Activated CD8-positive, alpha-beta memory T cell treated with anti-CD3 and anti-CD28 coated beads, Interleukin-2, amount 10 ng/mL, durations not matched to agents 7 days and 5 days (primary cell): Measurements from ENCODE around the gene GSX2. TPM values are rescaled to one million over a fixed set of nuclear protein-coding genes. Genes with fewer than 3 reads are reported as not detected.
"Not testable (repeated sequence)": the region's sequence is repeated elsewhere in the genome, so short reads cannot be mapped to it uniquely, and the experiment has no call there.

Experiments used
- ATAC-seq: fragments of 150-1000 bp; cut with Tn5 transposase; one replicate; pipeline ENCODE4 v1.10.0; 2021; ENCODE audit warnings: moderate library complexity
- CTCF ChIA-PET: fragments of 350-600 bp; sonication (Branson Sonifier 250); formaldehyde crosslinking; loops from one replicate; lab custom pipeline; 2021; ENCODE audit warnings: antibody characterized with exemption; lab: Charles Lee
- DNase-seq: peaks from one replicate; pipeline ENCODE4 v3.0.0-alpha.2; 2020
- H3K27ac Mint-ChIP-seq: one replicate; pipeline ENCODE4 v1.8.0; 2021; ENCODE audit warnings: mild to moderate bottlenecking, mixed read lengths
- H3K27me3 Mint-ChIP-seq: one replicate; pipeline ENCODE4 v1.8.0; 2021; ENCODE audit warnings: mixed read lengths
- H3K36me3 Mint-ChIP-seq: one replicate; pipeline ENCODE4 v1.8.0; 2021; ENCODE audit warnings: mild to moderate bottlenecking, mixed read lengths
- H3K4me1 Mint-ChIP-seq: one replicate; pipeline ENCODE4 v1.8.0; 2021; ENCODE audit warnings: mixed read lengths
- H3K4me3 Mint-ChIP-seq: one replicate; pipeline ENCODE4 v1.8.0; 2021; ENCODE audit warnings: mild to moderate bottlenecking, moderate library complexity, mixed read lengths
- H3K9me3 Mint-ChIP-seq: one replicate; pipeline ENCODE4 v1.8.0; 2022; ENCODE audit warnings: low read depth, mixed read lengths
- total RNA-seq, 2 experiments: library from RNA; stranded (reverse); gene quantifications; one replicate each; pipeline ENCODE4 v1.2.3, GENCODE V29; 2021

The GSX2 gene
- total RNA-seq, 2 experiments from 2014 or later: not detected

DNA sequence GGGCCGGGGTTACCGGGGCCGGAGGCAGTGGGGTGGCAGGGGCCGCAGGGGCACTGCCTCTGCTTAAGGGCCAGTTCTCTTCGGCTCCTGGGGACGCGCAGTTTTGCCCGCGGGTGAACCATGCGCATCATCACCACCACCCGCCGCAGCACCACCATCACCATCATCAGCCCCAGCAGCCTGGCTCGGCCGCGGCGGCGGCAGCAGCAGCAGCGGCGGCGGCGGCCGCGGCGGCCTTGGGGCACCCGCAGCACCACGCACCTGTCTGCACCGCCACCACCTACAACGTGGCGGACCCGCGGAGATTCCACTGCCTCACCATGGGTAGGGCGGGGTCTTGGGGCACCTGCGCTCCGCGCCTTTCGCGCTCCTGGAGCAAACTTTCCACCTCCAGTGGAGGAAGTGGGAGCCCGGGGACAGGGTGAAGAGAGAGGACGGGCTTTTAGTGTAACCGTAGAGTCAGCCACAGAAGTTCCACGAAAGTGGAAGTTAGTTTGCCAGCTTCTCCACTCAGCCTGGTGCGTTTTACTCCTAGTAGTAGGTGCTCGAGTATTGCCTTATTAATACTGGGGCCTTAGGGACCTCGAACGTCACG, 729 bp downstream of the GSX2 start:
- Mint-ChIP-seq H3K27ac (no peak overlapping the region), H3K4me3 (peak overlapping the region; percentile 15), H3K27me3 (peaks cover 94% of the 10 kb centered on the region), H3K36me3 (no peaks in the 10 kb centered on the region), H3K9me3 (no peaks in the 10 kb centered on the region), H3K4me1 (peaks cover 34% of the 10 kb centered on the region)
- DNase-seq: no peak
- CTCF ChIA-PET: no interaction called here
- ATAC-seq: peak; percentile 9

DNA sequence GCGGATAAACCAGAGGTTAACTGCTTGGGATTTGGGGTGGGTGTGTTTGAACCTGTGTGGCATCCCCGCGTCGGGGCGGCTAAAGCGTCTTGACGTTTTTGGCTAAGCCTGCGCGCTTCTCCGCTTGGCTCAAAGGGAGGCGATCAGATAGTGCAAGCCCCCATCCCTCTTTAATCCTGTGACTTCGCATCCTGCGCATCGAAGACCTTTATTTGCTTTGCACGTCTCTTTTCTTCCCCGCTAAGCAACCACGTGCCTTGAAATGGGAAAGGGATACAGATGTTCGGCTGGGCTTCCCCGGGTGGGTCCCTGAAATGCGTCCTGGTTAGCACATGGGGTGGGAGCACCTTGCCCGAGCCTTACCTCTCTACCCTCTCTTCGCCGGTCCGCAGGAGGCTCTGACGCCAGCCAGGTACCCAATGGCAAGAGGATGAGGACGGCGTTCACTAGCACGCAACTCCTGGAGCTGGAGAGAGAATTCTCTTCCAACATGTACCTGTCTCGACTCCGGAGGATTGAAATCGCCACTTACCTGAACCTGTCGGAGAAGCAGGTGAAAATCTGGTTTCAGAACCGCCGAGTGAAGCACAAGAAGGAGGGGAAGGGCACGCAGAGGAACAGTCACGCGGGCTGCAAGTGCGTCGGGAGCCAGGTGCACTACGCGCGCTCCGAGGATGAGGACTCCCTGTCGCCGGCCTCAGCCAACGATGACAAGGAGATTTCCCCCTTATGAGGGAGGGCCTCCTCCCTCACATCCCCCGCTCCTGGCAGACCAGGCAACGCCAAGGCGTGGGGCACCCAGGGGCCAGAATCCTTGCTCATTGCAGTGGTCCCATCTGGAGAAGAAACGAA, 1.5 kb downstream of the GSX2 start:
- DNase-seq: no peak
- no peak for ATAC-seq
- Mint-ChIP-seq H3K27me3 (peaks cover 93% of the 10 kb centered on the region), H3K27ac (no peak overlapping the region), H3K36me3 (no peaks in the 10 kb centered on the region), H3K9me3 (no peaks in the 10 kb centered on the region), H3K4me1 (peaks cover 32% of the 10 kb centered on the region), H3K4me3 (peak overlapping the region; percentile 15)
- CTCF ChIA-PET: no interaction called here

DNA sequence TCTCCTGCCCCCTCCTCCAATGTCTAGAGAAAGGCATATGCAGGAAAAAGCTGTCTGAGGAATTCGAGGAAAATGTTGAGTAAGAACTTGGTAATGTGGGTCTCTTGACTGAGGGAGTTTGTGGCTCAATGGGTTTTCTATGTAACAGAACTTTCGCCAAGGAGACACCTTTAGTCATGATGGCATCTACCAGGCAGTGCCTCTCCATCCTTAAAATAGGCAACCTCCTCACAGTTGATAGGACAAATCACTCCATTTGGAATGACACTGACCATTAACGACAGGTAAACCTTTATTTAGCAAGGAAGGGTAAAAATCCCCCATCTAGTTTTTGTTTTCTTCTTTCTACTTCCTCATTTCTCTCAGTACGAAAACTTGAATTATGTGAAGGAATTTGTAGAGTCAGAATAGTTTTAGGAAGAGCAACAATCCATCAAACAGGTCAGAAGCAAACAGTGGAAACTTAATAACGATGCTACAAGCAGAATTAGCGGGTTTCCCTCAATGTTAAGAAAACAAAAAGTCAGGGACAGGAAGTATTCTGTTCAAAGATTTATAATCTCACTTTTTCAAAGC, 2.7 kb downstream of the GSX2 start:
- DNase-seq (no peak), ATAC-seq (no peak)
- peaks cover 93% of the 10 kb centered on the region for H3K27me3 Mint-ChIP-seq
- H3K36me3 Mint-ChIP-seq: peaks cover 1% of the 10 kb centered on the region
- H3K4me1 Mint-ChIP-seq: peaks cover 32% of the 10 kb centered on the region
- CTCF ChIA-PET: interaction anchor here (1.0 to 1.5 kb wide), 2 partner anchors 130 to 132 kb away, joined by 3 to 7 read pairs; no protein-coding TSS in a partner anchor
- H3K9me3 Mint-ChIP-seq: no peaks in the 10 kb centered on the region
- H3K4me3 Mint-ChIP-seq: no peak overlapping the region
- no peak overlapping the region for H3K27ac Mint-ChIP-seq

DNA sequence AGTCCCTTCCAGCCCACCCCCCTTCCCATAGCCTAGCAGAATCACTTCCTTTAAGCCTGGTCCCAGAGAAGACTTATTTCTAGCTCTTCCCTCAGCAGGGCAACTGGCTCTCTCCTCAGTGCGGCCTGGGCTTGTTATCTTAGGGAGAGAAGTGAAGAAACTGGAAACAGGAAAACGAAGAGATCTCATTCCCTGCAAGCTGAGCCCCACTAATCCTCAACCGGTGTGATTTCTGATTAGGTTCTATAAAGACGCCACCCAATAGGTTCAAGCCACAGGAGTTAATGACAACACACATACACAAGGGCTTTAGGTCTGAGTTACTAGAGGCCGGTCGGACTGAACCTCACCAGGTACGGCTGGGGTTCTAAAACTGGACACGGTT, 3.2 kb downstream of the GSX2 start:
- no peak overlapping the region for H3K27ac Mint-ChIP-seq
- ATAC-seq (no peak), DNase-seq (no peak)
- H3K9me3 Mint-ChIP-seq: no peaks in the 10 kb centered on the region
- H3K4me3 Mint-ChIP-seq: no peak overlapping the region
- peaks cover 92% of the 10 kb centered on the region for H3K27me3 Mint-ChIP-seq
- H3K36me3 Mint-ChIP-seq: peaks cover 1% of the 10 kb centered on the region
- peaks cover 35% of the 10 kb centered on the region for H3K4me1 Mint-ChIP-seq
- CTCF ChIA-PET: interaction anchor here (0.7 to 1.5 kb wide), 3 partner anchors 130 to 194 kb away, joined by 3 to 7 read pairs (median 4); no protein-coding TSS in a partner anchor

GRCh38 chr4:54104907-54105306, 4.9 kb downstream of the GSX2 start:
- Mint-ChIP-seq H3K27ac (no peak overlapping the region), H3K4me1 (peaks cover 28% of the 10 kb centered on the region), H3K36me3 (peaks cover 1% of the 10 kb centered on the region), H3K4me3 (no peak overlapping the region), H3K27me3 (peaks cover 93% of the 10 kb centered on the region), H3K9me3 (no peaks in the 10 kb centered on the region)
- DNase-seq: no peak
- no peak for ATAC-seq
- CTCF ChIA-PET: no interaction called here

DNA sequence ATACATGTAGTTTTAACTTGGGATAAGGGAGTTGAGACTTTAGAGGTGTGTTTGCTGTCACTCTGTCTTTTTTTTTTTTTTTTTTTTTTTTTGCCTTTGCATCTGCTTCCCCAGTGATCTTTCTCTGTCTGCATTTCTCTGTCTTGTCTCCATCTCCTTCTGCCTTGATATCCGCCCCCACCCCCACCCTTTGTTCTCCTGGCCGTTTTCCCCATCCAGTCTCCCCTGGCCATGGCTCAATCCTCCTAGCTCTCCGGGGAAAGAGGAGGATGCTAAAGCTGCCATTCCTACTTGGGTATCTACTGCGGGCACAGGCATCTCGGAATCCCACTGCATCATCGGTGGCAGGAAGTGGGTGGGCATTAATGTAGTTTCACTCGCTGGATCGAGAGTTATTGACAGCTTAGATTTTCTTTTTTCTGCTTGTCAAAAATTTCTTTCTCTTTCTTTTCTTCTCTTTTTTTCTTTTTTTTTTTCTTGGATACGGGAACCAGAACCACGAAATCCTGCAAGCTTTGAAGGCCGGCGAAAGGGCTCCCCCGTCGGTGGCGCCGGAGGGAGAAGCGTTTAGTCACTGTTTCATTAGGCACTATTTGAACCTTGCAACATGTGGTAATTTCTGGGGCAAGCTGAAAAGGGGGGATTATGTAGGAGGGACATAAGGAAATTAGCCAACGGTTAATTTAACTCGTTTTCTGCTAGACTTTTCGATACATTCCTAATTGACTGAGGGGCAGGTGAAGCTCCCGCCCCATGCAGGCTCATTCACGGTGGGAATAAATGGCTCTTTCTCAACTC, 8.2 kb downstream of the GSX2 start:
- Mint-ChIP-seq H3K9me3 (no peaks in the 10 kb centered on the region), H3K36me3 (peaks cover 1% of the 10 kb centered on the region), H3K27ac (no peak overlapping the region), H3K4me1 (peaks cover 13% of the 10 kb centered on the region), H3K27me3 (peaks cover 91% of the 10 kb centered on the region), H3K4me3 (no peak overlapping the region)
- DNase-seq (no peak), ATAC-seq (no peak)
- CTCF ChIA-PET: interaction anchor here (0.7 to 2.0 kb wide), 3 partner anchors 9 to 178 kb away, joined by 3 to 7 read pairs (median 5); no protein-coding TSS in a partner anchor

GRCh38 chr4:54109241-54110018, 9.5 kb downstream of the GSX2 start:
- CTCF ChIA-PET: no interaction called here
- H3K4me1 Mint-ChIP-seq: peaks cover 13% of the 10 kb centered on the region
- peaks cover 82% of the 10 kb centered on the region for H3K27me3 Mint-ChIP-seq
- H3K4me3 Mint-ChIP-seq: no peak overlapping the region
- H3K27ac Mint-ChIP-seq: no peak overlapping the region
- peaks cover 1% of the 10 kb centered on the region for H3K36me3 Mint-ChIP-seq
- DNase-seq (no peak), ATAC-seq (no peak)
- H3K9me3 Mint-ChIP-seq: no peaks in the 10 kb centered on the region

DNA sequence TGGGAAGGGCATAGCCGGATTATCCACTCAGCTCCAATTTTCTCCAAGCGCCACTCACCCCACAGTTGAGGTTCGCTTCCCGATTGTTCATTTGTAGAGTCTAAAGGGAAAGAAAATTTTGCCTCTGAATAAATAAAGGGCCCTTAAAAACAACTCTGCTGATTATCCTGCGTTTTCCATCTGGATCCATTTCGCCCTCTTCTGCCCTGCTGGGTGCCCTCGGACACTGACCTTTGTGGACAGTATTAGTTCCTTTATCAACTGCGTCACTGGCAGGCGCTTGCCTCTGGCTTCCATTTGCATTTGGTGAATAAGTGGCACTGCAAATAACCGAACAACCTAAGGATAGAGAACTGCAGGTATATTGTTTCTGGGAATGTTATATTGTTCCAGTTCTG, 10.1 kb downstream of the GSX2 start:
- CTCF ChIA-PET: interaction anchor here (1.2 kb wide), 1 partner anchor 180 kb away, joined by 3 read pairs; no protein-coding TSS in a partner anchor
- H3K27me3 Mint-ChIP-seq: peaks cover 78% of the 10 kb centered on the region
- DNase-seq (no peak), ATAC-seq (no peak)
- H3K27ac Mint-ChIP-seq: no peak overlapping the region
- peaks cover 11% of the 10 kb centered on the region for H3K4me1 Mint-ChIP-seq
- peaks cover 1% of the 10 kb centered on the region for H3K36me3 Mint-ChIP-seq
- H3K9me3 Mint-ChIP-seq: no peaks in the 10 kb centered on the region
- no peak overlapping the region for H3K4me3 Mint-ChIP-seq

- ATAC-seq, H3K9me3 Mint-ChIP-seq, CTCF ChIA-PET, H3K27ac Mint-ChIP-seq, DNase-seq, H3K4me3 Mint-ChIP-seq, H3K36me3 Mint-ChIP-seq, H3K4me1 Mint-ChIP-seq: not testable (repeated sequence)
- peaks cover 55% of the 10 kb centered on the region for H3K27me3 Mint-ChIP-seq
Measured at GRCh38 chr4:54113206-54113605, 13.2 kb downstream of the GSX2 start.

GRCh38 chr4:54116246-54116645, 16.3 kb downstream of the GSX2 start:
- H3K27ac Mint-ChIP-seq, H3K4me1 Mint-ChIP-seq, H3K9me3 Mint-ChIP-seq, DNase-seq, H3K36me3 Mint-ChIP-seq, CTCF ChIA-PET, ATAC-seq, H3K4me3 Mint-ChIP-seq: not testable (repeated sequence)
- H3K27me3 Mint-ChIP-seq: peaks cover 31% of the 10 kb centered on the region

- CTCF ChIA-PET: no interaction called here
- H3K9me3 Mint-ChIP-seq: no peaks in the 10 kb centered on the region
- no peak for DNase-seq
- peaks cover 15% of the 10 kb centered on the region for H3K27me3 Mint-ChIP-seq
- H3K4me1 Mint-ChIP-seq: no peaks in the 10 kb centered on the region
- H3K27ac Mint-ChIP-seq: no peak overlapping the region
- no peak overlapping the region for H3K4me3 Mint-ChIP-seq
- H3K36me3 Mint-ChIP-seq: no peaks in the 10 kb centered on the region
- no peak for ATAC-seq
Measured at GRCh38 chr4:54118850-54119589, 19.1 kb downstream of the GSX2 start.

DNA sequence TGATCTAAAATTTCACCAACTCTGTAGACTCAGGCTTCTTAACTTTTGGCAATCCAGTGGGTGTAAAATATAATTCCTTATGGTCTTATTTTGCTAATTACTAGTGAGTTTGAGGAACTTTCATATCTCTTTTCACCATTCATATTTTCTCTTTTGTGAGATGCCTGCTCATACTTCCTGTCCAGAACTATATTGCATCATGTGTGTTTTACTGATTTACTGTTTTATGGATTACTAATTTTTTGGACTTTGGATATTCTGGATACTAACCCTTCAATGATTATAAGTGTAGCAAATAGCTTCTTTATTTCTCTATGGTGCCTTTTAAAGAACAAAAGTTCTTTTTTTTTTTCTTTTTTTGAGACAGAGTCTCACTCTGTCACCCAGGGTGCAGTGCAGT, 20.6 kb downstream of the GSX2 start:
- CTCF ChIA-PET: interaction anchor here (0.8 kb wide), 1 partner anchor 113 kb away, joined by 3 read pairs; no protein-coding TSS in a partner anchor

More for the DNA sequence above, 20.6 kb downstream of the GSX2 start:
- H3K4me1 Mint-ChIP-seq: no peaks in the 10 kb centered on the region
- H3K27me3 Mint-ChIP-seq: peaks cover 11% of the 10 kb centered on the region
- no peaks in the 10 kb centered on the region for H3K9me3 Mint-ChIP-seq
- no peak overlapping the region for H3K4me3 Mint-ChIP-seq
- H3K36me3 Mint-ChIP-seq: no peaks in the 10 kb centered on the region
- H3K27ac Mint-ChIP-seq: no peak overlapping the region
- ATAC-seq (no peak), DNase-seq (no peak)
